Renal cortex interstitium (tissue), 15 donors: ENCODE results near the gene PAH. TPM values are rescaled to one million over a fixed set of nuclear protein-coding genes. Genes with fewer than 3 reads are reported as not detected.

ENCODE experiments used
- DNase-seq, 11 donors: peaks; one replicate each; pipeline ENCODE4 v3.0.0-alpha.2; 2013; ENCODE audit warnings: low read depth in 9 of 11, low spot score in 4 of 11; ENCODE audit errors: extremely low read depth in 1 of 11
- long read RNA-seq, 16 experiments: transcript quantifications; one replicate each; lab custom pipeline, GENCODE V29; 2026
- polyA plus RNA-seq, 3 donors: library from polyadenylated mRNA; unstranded; fragments of 120-200 nt; gene quantifications; one replicate each; pipeline ENCODE4 v1.2.1, GENCODE V29; 2013; ENCODE audit not compliant: insufficient read length in 3 of 3

The PAH gene
- 10 to 100 TPM; 64.0 to 81.3 (median 68.7) TPM for polyA plus RNA-seq
- long read RNA-seq, donor 1, full-length matches to known transcripts = 2 of 2 reads
- long read RNA-seq, donor 1, partial matches to known transcripts = 0 of 2 reads
- long read RNA-seq, donor 1, other reads (novel, unspliced or antisense) = 0 of 2 reads
- long read RNA-seq, donor 2, full-length matches to known transcripts = 8 of 8 reads
- long read RNA-seq, donor 2, partial matches to known transcripts = 0 of 8 reads
- long read RNA-seq, donor 2, other reads (novel, unspliced or antisense) = 0 of 8 reads
- long read RNA-seq, donor 3, full-length matches to known transcripts = 16 of 23 reads
- long read RNA-seq, donor 3, partial matches to known transcripts = 7 of 23 reads
- long read RNA-seq, donor 3, other reads (novel, unspliced or antisense) = 0 of 23 reads
- long read RNA-seq, donor 4, full-length matches to known transcripts = 3 of 3 reads
- long read RNA-seq, donor 4, partial matches to known transcripts = 0 of 3 reads
- long read RNA-seq, donor 4, other reads (novel, unspliced or antisense) = 0 of 3 reads
- long read RNA-seq, donor 5 = 0 reads
- long read RNA-seq, donor 6, full-length matches to known transcripts = 13 of 13 reads
- long read RNA-seq, donor 6, partial matches to known transcripts = 0 of 13 reads
- long read RNA-seq, donor 6, other reads (novel, unspliced or antisense) = 0 of 13 reads
- long read RNA-seq, donor 7, full-length matches to known transcripts = 9 of 9 reads
- long read RNA-seq, donor 7, partial matches to known transcripts = 0 of 9 reads
- long read RNA-seq, donor 7, other reads (novel, unspliced or antisense) = 0 of 9 reads
- long read RNA-seq, donor 8, full-length matches to known transcripts = 37 of 66 reads
- long read RNA-seq, donor 8, partial matches to known transcripts = 29 of 66 reads
- long read RNA-seq, donor 8, other reads (novel, unspliced or antisense) = 0 of 66 reads
- long read RNA-seq, donor 9, full-length matches to known transcripts = 11 of 11 reads
- long read RNA-seq, donor 9, partial matches to known transcripts = 0 of 11 reads
- long read RNA-seq, donor 9, other reads (novel, unspliced or antisense) = 0 of 11 reads
- long read RNA-seq, donor 10, full-length matches to known transcripts = 11 of 11 reads
- long read RNA-seq, donor 10, partial matches to known transcripts = 0 of 11 reads
- long read RNA-seq, donor 10, other reads (novel, unspliced or antisense) = 0 of 11 reads
- long read RNA-seq, donor 11, full-length matches to known transcripts = 12 of 12 reads
- long read RNA-seq, donor 11, partial matches to known transcripts = 0 of 12 reads
- long read RNA-seq, donor 11, other reads (novel, unspliced or antisense) = 0 of 12 reads
- long read RNA-seq, donor 12, full-length matches to known transcripts = 2 of 2 reads
- long read RNA-seq, donor 12, partial matches to known transcripts = 0 of 2 reads
- long read RNA-seq, donor 12, other reads (novel, unspliced or antisense) = 0 of 2 reads
- long read RNA-seq, donor 13 = 0 reads
- long read RNA-seq, donor 14, full-length matches to known transcripts = 5 of 5 reads
- long read RNA-seq, donor 14, partial matches to known transcripts = 0 of 5 reads
- long read RNA-seq, donor 14, other reads (novel, unspliced or antisense) = 0 of 5 reads
- long read RNA-seq, donor 15, full-length matches to known transcripts = 3 of 3 reads
- long read RNA-seq, donor 15, partial matches to known transcripts = 0 of 3 reads
- long read RNA-seq, donor 15, other reads (novel, unspliced or antisense) = 0 of 3 reads
- long read RNA-seq, donor 16, full-length matches to known transcripts = 28 of 35 reads
- long read RNA-seq, donor 16, partial matches to known transcripts = 7 of 35 reads
- long read RNA-seq, donor 16, other reads (novel, unspliced or antisense) = 0 of 35 reads

DNA sequence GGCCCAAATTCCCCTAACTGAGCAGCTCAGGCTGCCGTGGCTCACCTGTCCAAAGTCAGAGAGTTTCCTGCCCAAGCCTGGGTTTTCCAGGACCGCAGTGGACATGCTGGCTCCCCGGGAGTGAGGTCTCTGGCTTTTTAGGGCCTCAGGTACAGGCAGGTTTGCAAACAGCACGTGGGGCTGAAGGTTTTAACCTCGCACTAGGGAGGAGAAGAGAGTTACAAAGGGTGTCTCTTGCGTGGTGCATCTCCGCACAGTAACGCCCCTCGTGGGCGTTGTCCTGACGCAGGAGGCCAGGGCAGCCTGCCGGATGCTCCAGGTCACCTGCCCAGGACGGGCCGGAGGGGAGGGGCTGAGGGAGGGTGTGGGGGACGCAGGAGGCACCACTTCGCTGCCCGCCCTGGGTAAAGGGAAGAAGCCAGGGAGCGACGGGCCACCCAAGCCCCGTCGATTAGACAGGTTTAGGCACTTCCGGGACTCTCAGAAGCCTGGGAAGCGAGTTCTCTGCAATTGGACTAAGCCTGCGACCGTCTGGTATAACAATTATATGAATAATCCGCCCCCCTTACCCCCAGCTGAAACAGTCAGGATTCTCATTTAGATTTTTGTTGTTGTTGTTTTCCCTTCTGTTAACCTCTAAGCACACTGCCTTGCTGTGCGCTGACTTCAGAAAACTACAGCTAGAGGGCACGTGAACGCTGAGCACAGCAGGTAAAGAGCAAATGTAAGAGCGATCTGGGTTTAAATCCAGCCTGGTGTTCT is at the start of gene PAH:
Gene PAH, minus strand, starts transcription at position 219 of the 762 bp plus-strand sequence. Its CDS starts 114 bp downstream, at position 105.
- DNase-seq = peak in 2 of 11 donors; percentile 3 to 4

DNA sequence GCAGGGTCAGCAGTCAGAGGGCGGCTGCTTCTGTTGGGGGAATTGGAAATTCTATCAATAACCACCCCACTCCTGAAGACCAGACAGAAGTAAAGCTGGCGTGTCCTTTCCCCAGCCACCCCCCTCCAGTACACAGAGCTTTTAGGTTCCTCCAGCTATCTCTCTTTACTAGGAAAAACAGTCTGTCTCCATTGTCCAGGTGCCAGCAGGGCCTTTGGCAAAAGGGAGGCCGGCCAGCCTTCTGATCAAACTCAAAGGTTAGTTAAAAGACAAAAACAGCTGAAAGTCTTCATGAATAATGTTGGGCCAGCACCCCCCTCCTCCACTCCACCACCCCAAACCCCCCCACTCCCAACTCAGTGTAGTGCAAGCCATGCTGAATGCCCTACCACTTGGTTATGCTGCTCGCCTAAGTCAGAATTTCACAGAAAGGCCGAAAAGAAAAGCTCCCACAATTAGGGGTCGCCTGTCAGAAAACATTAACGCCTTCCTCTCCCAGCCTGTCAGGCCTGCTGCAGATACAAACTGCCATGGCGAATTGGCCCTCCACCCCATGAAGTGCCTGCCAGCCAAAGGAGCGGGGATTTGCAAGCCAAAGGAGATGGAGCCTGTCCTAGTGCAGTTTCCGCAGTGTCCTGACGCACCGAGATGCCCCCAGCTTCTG is 49.3 kb upstream of the PAH start:
- no peak for DNase-seq

DNA sequence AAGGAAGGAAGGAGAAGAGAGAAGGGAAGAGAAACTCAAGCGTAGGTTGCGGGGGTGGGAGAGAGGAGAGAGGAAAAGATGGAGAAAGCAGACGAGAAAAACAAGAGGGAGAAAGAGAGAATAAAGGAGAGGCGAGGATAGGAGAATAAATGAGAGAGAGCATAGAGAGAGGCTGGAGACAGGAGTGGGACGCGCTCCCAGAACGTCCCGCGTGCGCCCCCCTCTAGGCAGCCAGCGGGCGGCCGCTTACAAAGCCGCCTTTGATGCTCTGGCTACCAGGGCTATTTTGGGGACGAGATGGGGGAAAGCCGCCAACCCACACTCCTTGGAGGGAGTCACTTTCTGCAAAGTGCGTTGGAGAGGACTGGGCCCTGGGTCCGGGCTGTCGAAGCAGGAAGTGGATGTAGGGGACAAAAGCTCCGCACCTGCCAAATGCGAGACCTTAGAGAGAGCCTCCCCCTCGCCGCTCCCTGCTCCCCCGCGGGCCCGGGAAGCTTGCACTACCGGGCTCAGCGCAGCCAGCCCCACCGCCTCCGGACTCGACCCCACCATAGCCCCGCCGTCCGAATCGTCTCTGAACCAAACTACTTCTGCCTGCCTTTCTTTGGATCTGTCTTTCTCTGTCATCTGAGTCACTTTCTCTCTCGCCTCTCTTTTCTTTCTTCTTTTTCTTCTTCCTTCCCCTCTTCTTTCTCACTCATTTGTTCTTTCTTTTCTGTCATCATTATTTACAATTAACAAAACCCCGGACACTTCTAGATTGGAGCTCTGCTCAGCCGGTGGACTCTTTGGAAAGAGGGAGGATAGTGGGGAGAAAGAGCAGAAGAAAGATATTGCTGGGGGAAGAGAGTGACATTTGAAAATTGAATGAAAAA is 48.5 kb upstream of the PAH start:
- no peak for DNase-seq

DNA sequence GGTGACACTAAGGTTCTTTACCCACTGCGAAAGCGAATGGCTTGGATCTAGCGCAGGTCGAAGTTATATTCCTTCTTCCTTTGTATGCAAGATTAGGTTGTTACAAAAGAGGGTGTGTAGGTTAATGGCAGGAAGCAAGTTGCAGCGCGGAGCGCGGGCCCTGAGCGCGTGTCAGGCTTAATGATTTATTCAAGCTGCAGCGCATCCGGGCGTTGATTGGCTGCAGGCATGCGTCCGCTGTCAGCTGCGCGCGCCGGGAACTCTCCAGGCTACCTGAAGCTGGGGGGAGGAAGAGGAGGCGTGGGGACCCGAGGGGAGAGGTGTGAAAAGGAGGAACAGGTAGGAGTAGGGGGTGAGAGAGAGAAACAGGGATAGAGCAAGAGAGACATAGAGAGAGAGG is 47.8 kb upstream of the PAH start:
- DNase-seq = no peak

DNA sequence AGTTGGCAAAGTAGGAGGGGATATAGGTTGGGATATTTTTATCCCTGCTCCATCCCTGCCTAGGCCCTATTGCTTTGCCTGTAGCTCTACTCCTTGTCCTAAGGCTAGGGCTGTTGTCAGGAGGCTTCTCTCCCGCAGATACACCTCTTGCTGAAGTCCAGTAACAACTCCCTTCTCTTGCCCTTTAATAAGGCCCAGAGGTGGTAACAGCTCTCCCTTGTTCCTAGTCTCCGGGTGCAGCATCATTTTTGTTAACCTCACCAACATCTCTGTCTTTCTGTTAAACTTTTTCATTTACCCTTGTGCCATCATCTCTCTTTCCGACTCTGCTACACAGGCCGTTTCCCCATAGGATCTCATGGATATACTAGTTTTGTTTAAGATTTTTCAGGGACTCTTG is 46.8 kb upstream of the PAH start:
- DNase-seq = no peak

DNA sequence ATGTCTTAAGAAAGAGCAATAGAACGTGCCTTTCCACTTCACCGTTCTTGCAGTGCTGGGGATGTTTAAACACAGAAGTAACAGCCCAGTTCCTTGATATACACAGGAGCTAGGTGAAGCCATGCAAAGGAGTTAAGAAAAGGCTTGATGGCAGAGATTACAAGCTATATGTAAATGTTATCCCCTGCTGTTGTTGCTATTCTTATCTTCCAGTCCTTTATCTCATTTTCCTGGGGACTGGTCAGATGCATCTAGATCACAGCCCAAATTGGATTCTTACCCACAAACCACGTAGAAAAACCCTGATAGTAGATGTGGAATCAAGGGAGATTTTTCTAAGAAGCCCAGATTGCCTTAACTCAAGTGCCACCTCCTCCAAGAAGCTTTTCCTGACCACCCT is 45.9 kb upstream of the PAH start:
- DNase-seq = no peak

DNA sequence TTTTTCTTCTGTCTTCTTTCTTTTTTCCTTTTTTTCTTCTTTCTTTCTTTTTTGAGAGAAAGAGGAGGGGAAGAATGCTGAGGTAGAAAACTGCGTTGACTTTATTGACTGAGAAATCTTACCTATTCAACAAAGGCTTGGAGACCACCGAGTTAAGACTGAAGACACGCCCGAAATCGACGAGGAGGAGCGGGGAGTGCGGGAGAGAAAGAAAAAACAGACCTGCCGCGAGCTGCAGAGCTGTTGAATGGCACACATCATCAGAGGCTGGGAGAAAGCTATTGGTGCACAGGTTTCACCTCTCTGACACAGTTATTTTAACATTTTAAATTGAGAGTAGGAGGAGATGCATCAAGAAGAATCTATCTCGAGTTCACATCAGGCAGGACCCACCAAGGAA is 45.5 kb upstream of the PAH start:
- DNase-seq = no peak

DNA sequence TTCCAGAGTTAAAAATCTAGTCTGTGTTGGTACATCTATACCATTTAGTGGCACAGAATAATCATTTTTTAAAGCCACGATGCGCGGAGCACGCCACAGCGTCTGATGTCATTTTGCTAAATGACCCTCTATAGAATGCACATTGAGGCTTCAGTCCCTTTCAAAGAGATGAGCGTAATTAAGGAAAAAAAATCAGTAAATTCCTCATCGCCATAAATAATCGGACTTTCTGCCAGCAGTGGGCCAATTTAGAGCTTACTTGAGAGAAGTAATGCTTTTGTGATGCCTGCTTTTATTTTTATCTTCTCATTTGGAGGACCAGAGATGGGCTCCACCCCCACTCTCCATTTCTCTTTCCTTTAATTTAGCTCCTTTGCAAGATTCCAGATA is 44.4 kb upstream of the PAH start:
- no peak for DNase-seq

DNA sequence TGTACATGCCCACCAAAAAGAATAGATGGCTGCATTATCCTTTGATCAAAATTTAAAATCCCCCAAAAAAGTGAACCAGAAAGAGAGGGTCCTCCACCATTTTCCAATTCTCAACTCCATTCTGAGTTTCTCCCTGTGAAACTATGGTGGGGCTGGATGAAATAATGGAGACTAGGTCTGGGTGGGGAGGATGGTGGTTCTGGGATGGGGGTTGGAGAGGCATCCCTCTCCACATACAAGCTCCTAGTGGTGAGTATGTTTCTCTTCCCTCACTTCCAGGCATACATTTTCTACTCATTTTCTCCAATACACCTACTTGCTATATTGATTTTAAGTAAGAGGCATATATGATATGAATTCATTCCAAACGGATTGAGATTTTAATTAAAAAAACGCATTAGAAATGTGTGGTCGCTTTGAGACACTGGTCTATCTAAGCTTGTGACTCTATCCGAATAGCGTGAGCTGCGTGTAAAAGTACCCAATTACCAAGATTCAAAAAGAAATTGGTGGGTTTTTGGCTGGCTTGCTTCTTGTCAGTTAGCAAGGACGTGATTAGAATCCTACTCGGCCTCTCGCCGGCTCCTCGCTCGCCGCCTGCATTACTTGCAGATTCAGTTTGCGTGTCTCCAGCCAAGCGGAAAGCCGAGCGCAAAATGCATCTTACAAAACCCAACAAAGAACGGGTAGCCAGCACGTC is 43.9 kb upstream of the PAH start:
- no peak for DNase-seq

DNA sequence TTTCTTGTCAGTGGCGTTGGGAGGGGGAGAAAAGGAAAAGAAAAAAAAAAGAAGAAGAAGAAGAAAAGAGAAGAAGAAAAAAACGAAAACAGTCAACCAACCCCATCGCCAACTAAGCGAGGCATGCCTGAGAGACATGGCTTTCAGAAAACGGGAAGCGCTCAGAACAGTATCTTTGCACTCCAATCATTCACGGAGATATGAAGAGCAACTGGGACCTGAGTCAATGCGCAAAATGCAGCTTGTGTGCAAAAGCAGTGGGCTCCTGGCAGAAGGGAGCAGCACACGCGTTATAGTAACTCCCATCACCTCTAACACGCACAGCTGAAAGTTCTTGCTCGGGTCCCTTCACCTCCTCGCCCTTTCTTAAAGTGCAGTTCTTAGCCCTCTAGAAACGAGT is 42.3 kb upstream of the PAH start:
- no peak for DNase-seq

DNA sequence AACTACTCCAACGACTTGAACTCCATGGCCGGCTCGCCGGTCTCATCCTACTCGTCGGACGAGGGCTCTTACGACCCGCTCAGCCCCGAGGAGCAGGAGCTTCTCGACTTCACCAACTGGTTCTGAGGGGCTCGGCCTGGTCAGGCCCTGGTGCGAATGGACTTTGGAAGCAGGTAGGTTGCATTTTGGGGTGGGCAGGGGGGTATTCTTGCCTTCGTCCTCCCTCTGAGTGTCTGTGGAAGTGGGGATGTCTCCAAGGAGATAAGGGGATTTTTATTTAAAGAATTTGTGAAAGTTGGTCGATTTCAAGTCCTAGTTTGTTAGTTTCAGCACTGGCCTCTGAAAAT is 41.8 kb upstream of the PAH start:
- no peak for DNase-seq

DNA sequence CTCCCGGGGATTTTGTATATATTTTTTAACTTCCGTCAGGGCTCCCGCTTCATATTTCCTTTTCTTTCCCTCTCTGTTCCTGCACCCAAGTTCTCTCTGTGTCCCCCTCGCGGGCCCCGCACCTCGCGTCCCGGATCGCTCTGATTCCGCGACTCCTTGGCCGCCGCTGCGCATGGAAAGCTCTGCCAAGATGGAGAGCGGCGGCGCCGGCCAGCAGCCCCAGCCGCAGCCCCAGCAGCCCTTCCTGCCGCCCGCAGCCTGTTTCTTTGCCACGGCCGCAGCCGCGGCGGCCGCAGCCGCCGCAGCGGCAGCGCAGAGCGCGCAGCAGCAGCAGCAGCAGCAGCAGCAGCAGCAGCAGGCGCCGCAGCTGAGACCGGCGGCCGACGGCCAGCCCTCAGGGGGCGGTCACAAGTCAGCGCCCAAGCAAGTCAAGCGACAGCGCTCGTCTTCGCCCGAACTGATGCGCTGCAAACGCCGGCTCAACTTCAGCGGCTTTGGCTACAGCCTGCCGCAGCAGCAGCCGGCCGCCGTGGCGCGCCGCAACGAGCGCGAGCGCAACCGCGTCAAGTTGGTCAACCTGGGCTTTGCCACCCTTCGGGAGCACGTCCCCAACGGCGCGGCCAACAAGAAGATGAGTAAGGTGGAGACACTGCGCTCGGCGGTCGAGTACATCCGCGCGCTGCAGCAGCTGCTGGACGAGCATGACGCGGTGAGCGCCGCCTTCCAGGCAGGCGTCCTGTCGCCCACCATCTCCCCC is 41.2 kb upstream of the PAH start:
- no peak for DNase-seq

DNA sequence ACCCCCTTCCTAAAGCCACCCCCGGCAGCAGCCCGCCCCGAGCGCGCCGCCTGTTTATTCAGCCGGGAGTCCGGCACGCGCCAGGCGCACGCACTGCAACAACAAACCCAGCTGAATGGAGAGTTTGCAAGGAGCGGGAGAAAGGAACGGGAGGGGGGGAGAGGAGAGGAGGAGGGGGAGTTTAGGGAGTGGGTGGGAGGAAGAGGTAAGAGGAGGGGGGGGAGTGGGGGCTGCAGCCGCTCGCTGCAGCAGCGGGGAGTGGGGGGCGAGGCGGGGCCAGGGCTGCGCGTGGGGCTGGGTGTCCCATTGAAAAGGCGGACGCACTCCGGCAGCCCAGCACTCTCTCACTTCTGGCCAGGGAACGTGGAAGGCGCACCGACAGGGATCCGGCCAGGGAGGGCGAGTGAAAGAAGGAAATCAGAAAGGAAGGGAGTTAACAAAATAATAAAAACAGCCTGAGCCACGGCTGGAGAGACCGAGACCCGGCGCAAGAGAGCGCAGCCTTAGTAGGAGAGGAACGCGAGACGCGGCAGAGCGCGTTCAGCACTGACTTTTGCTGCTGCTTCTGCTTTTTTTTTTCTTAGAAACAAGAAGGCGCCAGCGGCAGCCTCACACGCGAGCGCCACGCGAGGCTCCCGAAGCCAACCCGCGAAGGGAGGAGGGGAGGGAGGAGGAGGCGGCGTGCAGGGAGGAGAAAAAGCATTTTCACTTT is 40.5 kb upstream of the PAH start, which contains the start of gene ASCL1:
Gene ASCL1, plus strand, starts transcription at position 336 of the 712 bp plus-strand sequence. CDS start 571 bp downstream, outside the sequence.
- no peak for DNase-seq

DNA sequence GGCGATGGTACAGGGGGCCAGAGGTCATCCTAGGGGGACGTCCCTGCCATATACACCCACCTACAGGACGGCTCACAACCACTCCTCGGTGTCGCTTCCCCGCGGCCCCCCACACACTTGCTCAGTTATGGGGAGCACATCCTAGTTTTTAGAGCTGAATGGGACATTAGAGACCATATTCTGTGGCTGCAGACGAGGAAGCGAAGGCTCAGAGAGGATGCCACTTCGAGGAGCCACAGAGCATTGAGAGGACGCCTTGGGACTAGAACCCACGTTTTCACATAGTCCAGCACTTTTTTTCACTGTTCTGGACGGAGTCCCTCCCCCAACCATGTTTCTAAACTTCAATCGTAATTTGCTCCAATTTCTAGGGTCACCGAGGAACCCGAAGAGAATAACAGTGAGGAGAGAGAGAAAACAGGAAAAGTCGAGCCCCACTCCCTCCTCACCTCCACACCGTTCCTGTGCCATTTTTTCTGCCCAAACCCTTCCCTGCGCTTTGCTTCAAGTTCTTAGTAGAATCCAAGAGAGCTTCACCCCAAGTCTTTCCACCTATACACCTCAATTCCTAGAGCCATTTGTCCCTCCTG is 39.8 kb upstream of the PAH start:
- no peak for DNase-seq
